ENCODE results near the gene PPID. TPM values are rescaled to one million over a fixed set of nuclear protein-coding genes. Genes with fewer than 3 reads are reported as not detected.

Gene PPID
- total and polyA plus RNA-seq, 2 of the 13 experiments (the other 11 are each of a cell fraction or from before 2014, with no cell fraction given) = 15.4 to 63.4 TPM

GRCh38 chr4:158722917-158723793 lies at the start of gene PPID (continued):
- no peak for TF ChIP-seq FUBP1 (CRISPR knock-in tag; IDR thresholded peaks at IDR 0.05; ENCODE audit: borderline replicate concordance)
- peak; percentile 61; the same call in 1 of the 2 replicates for TF ChIP-seq FOXC1 (CRISPR knock-in tag; IDR thresholded peaks at IDR 0.05; ENCODE audit: borderline replicate concordance)
- no peak for TF ChIP-seq ZNF513 (CRISPR knock-in tag; conservative IDR thresholded peaks at IDR 0.05)
- TF ChIP-seq ZNF674 (CRISPR knock-in tag; IDR thresholded peaks at IDR 0.05; ENCODE audit: low read depth) = no peak
- no peak for TF ChIP-seq USF2 (IDR thresholded peaks at IDR 0.05; ENCODE audit: low read depth, low read length)
- no peak for TF ChIP-seq USF2 (CRISPR knock-in tag; IDR thresholded peaks at IDR 0.05; ENCODE audit: borderline replicate concordance)
- no peak for TF ChIP-seq TAF15 (IDR thresholded peaks at IDR 0.05; ENCODE audit: low read depth, low read length, poor library complexity, severe bottlenecking)
- peak; percentile 68; the same call in 1 of the 2 replicates for TF ChIP-seq ZNF280D (CRISPR knock-in tag; IDR thresholded peaks at IDR 0.05)
- TF ChIP-seq SP1 (IDR thresholded peaks at IDR 0.05) = no peak
- no peak; the same call in 1 of the 2 replicates for TF ChIP-seq SP1 (CRISPR knock-in tag; IDR thresholded peaks at IDR 0.05)
- 0 out of 2 replicates have a peak, but pooled peaks have one; percentile 36 for TF ChIP-seq RERE (CRISPR knock-in tag; IDR thresholded peaks at IDR 0.05; ENCODE audit: low read depth)

All from HepG2 (cell line).